ENCODE results near the gene MRGPRD. TPM values are rescaled to one million over a fixed set of nuclear protein-coding genes. Genes with fewer than 3 reads are reported as not detected.

MRGPRD gene
- total and polyA plus RNA-seq, 2 of the 8 experiments (the other 6 are each of a cell fraction or from before 2014, with no cell fraction given) = not detected

DNA sequence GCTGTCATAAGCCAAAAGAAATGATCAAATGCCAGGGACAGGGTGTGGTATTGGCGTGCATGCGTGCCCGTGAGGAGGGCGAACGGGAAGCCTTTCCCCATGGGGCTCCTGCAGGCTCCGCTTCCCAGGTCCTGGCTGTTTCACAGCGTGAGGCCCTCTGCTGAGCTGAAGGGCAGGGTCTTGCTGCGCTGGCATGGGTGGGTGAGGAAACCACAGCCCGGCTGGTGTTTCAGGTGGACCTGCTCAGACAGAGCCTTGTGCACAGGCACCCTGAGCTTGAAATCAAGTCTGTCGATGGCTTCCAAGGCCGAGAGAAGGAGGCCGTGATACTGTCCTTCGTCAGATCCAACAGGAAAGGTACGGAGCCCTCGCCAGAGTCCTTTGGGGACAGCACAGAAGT is 45.7 kb downstream of the MRGPRD start (continued):
- TF ChIP-seq, protein P1, sequence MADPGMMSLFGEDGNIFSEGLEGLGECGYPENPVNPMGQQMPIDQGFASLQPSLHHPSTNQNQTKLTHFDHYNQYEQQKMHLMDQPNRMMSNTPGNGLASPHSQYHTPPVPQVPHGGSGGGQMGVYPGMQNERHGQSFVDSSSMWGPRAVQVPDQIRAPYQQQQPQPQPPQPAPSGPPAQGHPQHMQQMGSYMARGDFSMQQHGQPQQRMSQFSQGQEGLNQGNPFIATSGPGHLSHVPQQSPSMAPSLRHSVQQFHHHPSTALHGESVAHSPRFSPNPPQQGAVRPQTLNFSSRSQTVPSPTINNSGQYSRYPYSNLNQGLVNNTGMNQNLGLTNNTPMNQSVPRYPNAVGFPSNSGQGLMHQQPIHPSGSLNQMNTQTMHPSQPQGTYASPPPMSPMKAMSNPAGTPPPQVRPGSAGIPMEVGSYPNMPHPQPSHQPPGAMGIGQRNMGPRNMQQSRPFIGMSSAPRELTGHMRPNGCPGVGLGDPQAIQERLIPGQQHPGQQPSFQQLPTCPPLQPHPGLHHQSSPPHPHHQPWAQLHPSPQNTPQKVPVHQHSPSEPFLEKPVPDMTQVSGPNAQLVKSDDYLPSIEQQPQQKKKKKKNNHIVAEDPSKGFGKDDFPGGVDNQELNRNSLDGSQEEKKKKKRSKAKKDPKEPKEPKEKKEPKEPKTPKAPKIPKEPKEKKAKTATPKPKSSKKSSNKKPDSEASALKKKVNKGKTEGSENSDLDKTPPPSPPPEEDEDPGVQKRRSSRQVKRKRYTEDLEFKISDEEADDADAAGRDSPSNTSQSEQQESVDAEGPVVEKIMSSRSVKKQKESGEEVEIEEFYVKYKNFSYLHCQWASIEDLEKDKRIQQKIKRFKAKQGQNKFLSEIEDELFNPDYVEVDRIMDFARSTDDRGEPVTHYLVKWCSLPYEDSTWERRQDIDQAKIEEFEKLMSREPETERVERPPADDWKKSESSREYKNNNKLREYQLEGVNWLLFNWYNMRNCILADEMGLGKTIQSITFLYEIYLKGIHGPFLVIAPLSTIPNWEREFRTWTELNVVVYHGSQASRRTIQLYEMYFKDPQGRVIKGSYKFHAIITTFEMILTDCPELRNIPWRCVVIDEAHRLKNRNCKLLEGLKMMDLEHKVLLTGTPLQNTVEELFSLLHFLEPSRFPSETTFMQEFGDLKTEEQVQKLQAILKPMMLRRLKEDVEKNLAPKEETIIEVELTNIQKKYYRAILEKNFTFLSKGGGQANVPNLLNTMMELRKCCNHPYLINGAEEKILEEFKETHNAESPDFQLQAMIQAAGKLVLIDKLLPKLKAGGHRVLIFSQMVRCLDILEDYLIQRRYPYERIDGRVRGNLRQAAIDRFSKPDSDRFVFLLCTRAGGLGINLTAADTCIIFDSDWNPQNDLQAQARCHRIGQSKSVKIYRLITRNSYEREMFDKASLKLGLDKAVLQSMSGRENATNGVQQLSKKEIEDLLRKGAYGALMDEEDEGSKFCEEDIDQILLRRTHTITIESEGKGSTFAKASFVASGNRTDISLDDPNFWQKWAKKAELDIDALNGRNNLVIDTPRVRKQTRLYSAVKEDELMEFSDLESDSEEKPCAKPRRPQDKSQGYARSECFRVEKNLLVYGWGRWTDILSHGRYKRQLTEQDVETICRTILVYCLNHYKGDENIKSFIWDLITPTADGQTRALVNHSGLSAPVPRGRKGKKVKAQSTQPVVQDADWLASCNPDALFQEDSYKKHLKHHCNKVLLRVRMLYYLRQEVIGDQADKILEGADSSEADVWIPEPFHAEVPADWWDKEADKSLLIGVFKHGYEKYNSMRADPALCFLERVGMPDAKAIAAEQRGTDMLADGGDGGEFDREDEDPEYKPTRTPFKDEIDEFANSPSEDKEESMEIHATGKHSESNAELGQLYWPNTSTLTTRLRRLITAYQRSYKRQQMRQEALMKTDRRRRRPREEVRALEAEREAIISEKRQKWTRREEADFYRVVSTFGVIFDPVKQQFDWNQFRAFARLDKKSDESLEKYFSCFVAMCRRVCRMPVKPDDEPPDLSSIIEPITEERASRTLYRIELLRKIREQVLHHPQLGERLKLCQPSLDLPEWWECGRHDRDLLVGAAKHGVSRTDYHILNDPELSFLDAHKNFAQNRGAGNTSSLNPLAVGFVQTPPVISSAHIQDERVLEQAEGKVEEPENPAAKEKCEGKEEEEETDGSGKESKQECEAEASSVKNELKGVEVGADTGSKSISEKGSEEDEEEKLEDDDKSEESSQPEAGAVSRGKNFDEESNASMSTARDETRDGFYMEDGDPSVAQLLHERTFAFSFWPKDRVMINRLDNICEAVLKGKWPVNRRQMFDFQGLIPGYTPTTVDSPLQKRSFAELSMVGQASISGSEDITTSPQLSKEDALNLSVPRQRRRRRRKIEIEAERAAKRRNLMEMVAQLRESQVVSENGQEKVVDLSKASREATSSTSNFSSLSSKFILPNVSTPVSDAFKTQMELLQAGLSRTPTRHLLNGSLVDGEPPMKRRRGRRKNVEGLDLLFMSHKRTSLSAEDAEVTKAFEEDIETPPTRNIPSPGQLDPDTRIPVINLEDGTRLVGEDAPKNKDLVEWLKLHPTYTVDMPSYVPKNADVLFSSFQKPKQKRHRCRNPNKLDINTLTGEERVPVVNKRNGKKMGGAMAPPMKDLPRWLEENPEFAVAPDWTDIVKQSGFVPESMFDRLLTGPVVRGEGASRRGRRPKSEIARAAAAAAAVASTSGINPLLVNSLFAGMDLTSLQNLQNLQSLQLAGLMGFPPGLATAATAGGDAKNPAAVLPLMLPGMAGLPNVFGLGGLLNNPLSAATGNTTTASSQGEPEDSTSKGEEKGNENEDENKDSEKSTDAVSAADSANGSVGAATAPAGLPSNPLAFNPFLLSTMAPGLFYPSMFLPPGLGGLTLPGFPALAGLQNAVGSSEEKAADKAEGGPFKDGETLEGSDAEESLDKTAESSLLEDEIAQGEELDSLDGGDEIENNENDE (IDR thresholded peaks at IDR 0.05; ENCODE audit: insufficient replicate concordance, low read length) = no peak
- no peak for TF ChIP-seq SIN3A (conservative IDR thresholded peaks at IDR 0.05 in 1 of 2, IDR thresholded peaks at IDR 0.05 in 1 of 2; ENCODE audit: low read depth in 1 of 2, low read length in 2 of 2)
- TF ChIP-seq HDAC6 (IDR thresholded peaks at IDR 0.05; ENCODE audit: low read depth, low read length) = no peak
- no peak for TF ChIP-seq KDM4A (IDR thresholded peaks at IDR 0.05; ENCODE audit: low read depth, low read length, severe bottlenecking)
- TF ChIP-seq HDAC2 (IDR thresholded peaks at IDR 0.05; ENCODE audit: borderline replicate concordance in 1 of 2, low read depth in 2 of 2, low read length in 2 of 2) = no peak

All from H1 (cell line).